Endothelial cell of umbilical vein (primary cell): ENCODE results near the gene IGF2R. TPM values are rescaled to one million over a fixed set of nuclear protein-coding genes. Genes with fewer than 3 reads are reported as not detected.

Source experiments
- BruUV-seq: library from RNA; stranded (reverse); fragments of 400-500 nt; replicated peaks from 2 replicates; lab custom pipeline; 2021; lab: Mats Ljungman, UMichigan
- CTCF ChIA-PET: fragments of 300-600, 350-600 bp; sonication (Branson Sonifier 250); formaldehyde crosslinking; loops from one replicate; lab custom pipeline; 2021; ENCODE audit warnings: antibody characterized with exemption, inconsistent platforms; lab: Charles Lee
- POLR2A ChIA-PET: fragments of 300-600, 350-600 bp; sonication (Branson Sonifier 250); formaldehyde crosslinking; loops from one replicate; lab custom pipeline; 2021; ENCODE audit warnings: antibody characterized with exemption, inconsistent platforms; lab: Charles Lee
- DNase-seq: peaks from one replicate; pipeline ENCODE4 v3.0.0-alpha.2; 2011; ENCODE audit warnings: low read depth, low spot score
- FAIRE-seq: peaks from 2 replicates; lab custom pipeline; 2011; peaks lifted over from hg19 to GRCh38; lab: Jason Lieb, UNC
- H2AFZ ChIP-seq: 2 replicates; pipeline ENCODE4 v1.6.0; 2012; ENCODE audit warnings: low read depth, low read length, control low read depth, inconsistent platforms
- H3K27ac ChIP-seq: 2 replicates; pipeline ENCODE4 v1.5.1; 2011; ENCODE audit warnings: low read depth, mild to moderate bottlenecking, control low read depth, low read length, moderate library complexity; ENCODE audit not compliant: insufficient read depth
- H3K27me3 ChIP-seq, 2 experiments: 2 replicates each; pipeline versions ENCODE4 v1.6.0 to v1.6.1; 2011; ENCODE audit warnings: low read length in 2 of 2, mixed read lengths in 1 of 2; ENCODE audit not compliant: control insufficient read depth in 2 of 2, insufficient read depth in 2 of 2
- H3K36me3 ChIP-seq, 2 experiments: 2 replicates in 1 of 2; 3 replicates in 1 of 2; pipeline ENCODE4 v1.5.1; 2011; ENCODE audit warnings: low read length in 2 of 2, mild to moderate bottlenecking in 1 of 2, moderate library complexity in 1 of 2; ENCODE audit not compliant: control insufficient read depth in 2 of 2, insufficient read depth in 2 of 2; ENCODE audit errors: extremely low read depth in 1 of 2
- H3K4me1 ChIP-seq: 3 replicates; pipeline ENCODE4 v1.5.1; 2011; ENCODE audit warnings: mild to moderate bottlenecking, low read length; ENCODE audit not compliant: control insufficient read depth, insufficient read depth; ENCODE audit errors: extremely low read depth
- H3K4me2 ChIP-seq: 2 replicates; pipeline ENCODE4 v1.6.1; 2011; ENCODE audit warnings: low read length, control low read depth, mixed read lengths; ENCODE audit not compliant: insufficient read depth
- H3K4me3 ChIP-seq, 3 experiments: fragments of 200-600 bp in 1 of 3; sonication (generic), shearing (Covaris generic) in 1 of 3; replicated peaks in 1 of 3; 2 replicates each; pipeline ENCODE4 v1.5.1; 2011 to 2016; ENCODE audit warnings: control low read depth in 3 of 3, low read length in 3 of 3, mild to moderate bottlenecking in 2 of 3, inconsistent platforms in 1 of 3, low read depth in 1 of 3, moderate library complexity in 1 of 3; ENCODE audit not compliant: insufficient read depth in 1 of 3
- H3K79me2 ChIP-seq: 2 replicates; pipeline ENCODE4 v1.6.0; 2012; ENCODE audit warnings: low read length, inconsistent platforms; ENCODE audit not compliant: control insufficient read depth, insufficient read depth
- H3K9ac ChIP-seq: replicated peaks from 2 replicates; pipeline ENCODE3; 2011; ENCODE audit warnings: low read length, control low read depth; ENCODE audit not compliant: insufficient read depth; ENCODE audit errors: extremely low read depth
- H3K9me1 ChIP-seq: replicated peaks from 3 replicates; pipeline ENCODE4 v1.6.0; 2011; ENCODE audit warnings: mild to moderate bottlenecking, low read length; ENCODE audit not compliant: control insufficient read depth, insufficient read depth; ENCODE audit errors: extremely low read depth
- H3K9me3 ChIP-seq: replicated peaks from 2 replicates; pipeline ENCODE4 v1.5.1; 2012; ENCODE audit warnings: low read length, inconsistent platforms; ENCODE audit not compliant: control insufficient read depth, insufficient read depth
- H4K20me1 ChIP-seq: replicated peaks from 2 replicates; pipeline ENCODE3; 2011; ENCODE audit warnings: mild to moderate bottlenecking, low read length; ENCODE audit not compliant: control insufficient read depth, insufficient read depth; ENCODE audit errors: extremely low read depth
- EZH2 ChIP-seq: IDR thresholded peaks from 2 replicates; pipeline ENCODE4 v1.6.1; 2012; ENCODE audit warnings: borderline replicate concordance, low read depth, mild to moderate bottlenecking, moderate library complexity, low read length, inconsistent platforms; ENCODE audit not compliant: severe bottlenecking
- FOS ChIP-seq: IDR thresholded peaks from 2 replicates; pipeline ENCODE4 v1.6.1; 2011; ENCODE audit warnings: mild to moderate bottlenecking, low read length, moderate library complexity, borderline replicate concordance; ENCODE audit not compliant: insufficient read depth
- GATA2 ChIP-seq: IDR thresholded peaks from 2 replicates; pipeline ENCODE4 v1.7.0; 2011; ENCODE audit warnings: low read depth, mild to moderate bottlenecking, moderate library complexity, mixed read lengths, low read length; ENCODE audit not compliant: insufficient read length, insufficient read depth
- JUN ChIP-seq: IDR thresholded peaks from 2 replicates; pipeline ENCODE4 v1.6.1; 2011; ENCODE audit warnings: borderline replicate concordance, low read depth; ENCODE audit not compliant: insufficient read length, insufficient read depth
- MAX ChIP-seq: IDR thresholded peaks from 2 replicates; pipeline ENCODE4 v1.6.1; 2011; ENCODE audit not compliant: insufficient read depth, insufficient read length
- MYC ChIP-seq: IDR thresholded peaks from one replicate; pipeline ENCODE4 v1.6.1; 2011; ENCODE audit warnings: mild to moderate bottlenecking, low read depth, low read length
- POLR2A ChIP-seq: IDR thresholded peaks from 2 replicates; pipeline ENCODE4 v1.6.1; 2012; ENCODE audit warnings: low read depth, mild to moderate bottlenecking, control low read depth, low read length
- POLR2AphosphoS5 ChIP-seq: IDR thresholded peaks from 2 replicates; pipeline ENCODE4 v1.6.1; 2012; ENCODE audit warnings: low read depth, mild to moderate bottlenecking, control low read depth, low read length, moderate library complexity; ENCODE audit not compliant: insufficient read depth
- dilution Hi-C: fragments of 300-500 bp; cut with MboI; formaldehyde crosslinking; loops from one replicate; pipeline ENCODE4 v1.15.0; 2019; ENCODE audit warnings: low sequenced_read_pairs; ENCODE audit not compliant: extremely low pct_ligation_motif_present
- intact Hi-C: fragments of 100-400 bp; cut with micrococcal nuclease; formaldehyde crosslinking; loops from one replicate; pipeline ENCODE4 v1.10.0; 2022
- polyA plus RNA-seq, 4 experiments: library from polyadenylated mRNA; depleted of rRNA in 3 of 4; stranded (reverse) in 3 of 4; unstranded in 1 of 4; fragments of >200 nt; gene quantifications; 2 replicates each; pipeline versions ENCODE4 v1.2.1 to v1.2.3, GENCODE V29; 2011 to 2012; ENCODE audit warnings: missing spikeins in 1 of 4
- total RNA-seq: library from RNA; stranded (reverse); gene quantifications from 2 replicates; pipeline ENCODE4 v1.2.3, GENCODE V29; 2021
- TF ChIP-seq, protein P1 (sequence below), 2 donors: IDR thresholded peaks; 1 replicate in 1 of 2; 2 replicates in 1 of 2; pipeline ENCODE4 v1.5.1; 2011; ENCODE audit warnings: low read length in 2 of 2, mild to moderate bottlenecking in 2 of 2, moderate library complexity in 2 of 2, control low read depth in 1 of 2, inconsistent platforms in 1 of 2, low read depth in 1 of 2; ENCODE audit not compliant: insufficient read depth in 1 of 2; ENCODE audit errors: extremely low read depth in 1 of 2

Gene IGF2R
- total and polyA plus RNA-seq, 2 donors (not counting 3 experiments of a cell fraction or from before 2014, with no cell fraction given), result 16.3 to 60.2 TPM

- intact Hi-C loops, result no loop called here
- no peak overlapping the region for H3K4me3 ChIP-seq
- no peaks in the 10 kb centered on the region for H3K27me3 ChIP-seq
- no peak overlapping the region for H3K4me2 ChIP-seq
- dilution Hi-C loops, result no loop called here
- no peaks in the 10 kb centered on the region for H3K79me2 ChIP-seq
- DNase-seq (no peak), FAIRE-seq (no peak)
- POLR2A ChIA-PET, result no interaction called here
- H3K9me1 ChIP-seq, result no peaks in the 10 kb centered on the region
- no TSS peak for BruUV-seq
- H3K4me1 ChIP-seq, result no peaks in the 10 kb centered on the region
- TF ChIP-seq GATA2, result no peak
- TF ChIP-seq MAX, result no peak
- no peak for TF ChIP-seq POLR2A
- no peak for TF ChIP-seq FOS
- no peak for TF ChIP-seq MYC
- no peak for TF ChIP-seq JUN
- no peak for TF ChIP-seq POLR2AphosphoS5
- TF ChIP-seq, protein P1, sequence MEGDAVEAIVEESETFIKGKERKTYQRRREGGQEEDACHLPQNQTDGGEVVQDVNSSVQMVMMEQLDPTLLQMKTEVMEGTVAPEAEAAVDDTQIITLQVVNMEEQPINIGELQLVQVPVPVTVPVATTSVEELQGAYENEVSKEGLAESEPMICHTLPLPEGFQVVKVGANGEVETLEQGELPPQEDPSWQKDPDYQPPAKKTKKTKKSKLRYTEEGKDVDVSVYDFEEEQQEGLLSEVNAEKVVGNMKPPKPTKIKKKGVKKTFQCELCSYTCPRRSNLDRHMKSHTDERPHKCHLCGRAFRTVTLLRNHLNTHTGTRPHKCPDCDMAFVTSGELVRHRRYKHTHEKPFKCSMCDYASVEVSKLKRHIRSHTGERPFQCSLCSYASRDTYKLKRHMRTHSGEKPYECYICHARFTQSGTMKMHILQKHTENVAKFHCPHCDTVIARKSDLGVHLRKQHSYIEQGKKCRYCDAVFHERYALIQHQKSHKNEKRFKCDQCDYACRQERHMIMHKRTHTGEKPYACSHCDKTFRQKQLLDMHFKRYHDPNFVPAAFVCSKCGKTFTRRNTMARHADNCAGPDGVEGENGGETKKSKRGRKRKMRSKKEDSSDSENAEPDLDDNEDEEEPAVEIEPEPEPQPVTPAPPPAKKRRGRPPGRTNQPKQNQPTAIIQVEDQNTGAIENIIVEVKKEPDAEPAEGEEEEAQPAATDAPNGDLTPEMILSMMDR (IDR thresholded peaks at IDR 0.05; ENCODE audit: extremely low read depth in 1 of 2, insufficient read depth in 1 of 2, low read depth in 1 of 2, low read length in 2 of 2), result no peak
- no peak for TF ChIP-seq EZH2
- no peak overlapping the region for H3K27ac ChIP-seq
- no peaks in the 10 kb centered on the region for H3K9me3 ChIP-seq
- no peak overlapping the region for H2AFZ ChIP-seq
- CTCF ChIA-PET, result interaction anchor here (1.3 kb wide), 1 partner anchor 11 kb away, joined by 4 read pairs; no protein-coding TSS in a partner anchor
- no peaks in the 10 kb centered on the region for H4K20me1 ChIP-seq
- H3K9ac ChIP-seq, result no peak overlapping the region
- H3K36me3 ChIP-seq, result peaks cover 0 to 36% of the 10 kb centered on the region in 2 experiments
These were observed 108.1 kb downstream of the IGF2R start for GRCh38 chr6:160077024-160077423.
